ENCODE data around the gene MT1A. TPM values are rescaled to one million over a fixed set of nuclear protein-coding genes. Genes with fewer than 3 reads are reported as not detected.
"Not testable (repeated sequence)": the region's sequence is repeated elsewhere in the genome, so short reads cannot be mapped to it uniquely, and the experiment has no call there.

MT1A gene
- total and polyA plus RNA-seq, 5 donors from 2014 or later, result not detected

DNA sequence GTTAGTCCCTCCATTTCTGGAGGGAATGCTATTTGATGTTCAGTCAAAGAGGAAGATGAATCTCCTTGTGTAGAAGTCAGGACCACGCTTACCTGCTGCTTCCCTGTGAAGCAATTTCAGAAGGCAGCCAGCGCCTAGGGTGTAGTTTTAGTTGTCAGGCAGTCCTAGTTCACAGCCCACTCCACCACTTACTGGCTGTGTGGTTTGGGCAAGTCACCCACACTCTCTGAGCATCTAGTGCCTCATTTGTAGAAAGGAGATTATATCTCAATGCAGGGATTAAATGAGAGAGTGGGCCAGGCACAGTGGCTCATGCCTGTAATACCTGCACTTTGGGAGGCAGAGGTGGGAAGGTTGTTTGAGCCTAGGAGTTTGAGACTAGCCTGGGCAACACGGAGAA is 33.7 kb downstream of the MT1A start:
- H3K4me3 Mint-ChIP-seq, result peak overlapping the region in 1 of 4 donors; percentile 9
- not testable (repeated sequence) for H3K4me3 ChIP-seq (ENCODE audit: low read depth, low read length); H3K36me3 Mint-ChIP-seq; DNase-seq; H3K9me3 Mint-ChIP-seq; ATAC-seq (ENCODE audit: low read depth in 2 of 2); H3K36me3 ChIP-seq (ENCODE audit: control insufficient read depth, insufficient read depth, low read length); H3K27ac ChIP-seq (ENCODE audit: insufficient read depth, low read length, poor library complexity, severe bottlenecking); H3K9me3 ChIP-seq (ENCODE audit: control insufficient read depth in 2 of 2, low read length in 2 of 2)
- H3K4me1 ChIP-seq (ENCODE audit: control insufficient read depth, insufficient read depth, low read length, poor library complexity, severe bottlenecking), result peaks cover 21% of the 10 kb centered on the region
- peaks cover 76% of the 10 kb centered on the region for H3K27me3 Mint-ChIP-seq
- H3K4me1 Mint-ChIP-seq, result peaks cover 0 to 46% (median 13%) of the 10 kb centered on the region in 4 donors
- peaks cover 37% of the 10 kb centered on the region for H3K27me3 ChIP-seq (ENCODE audit: control insufficient read depth, insufficient read depth, low read length)
- H3K27ac Mint-ChIP-seq, result peak overlapping the region in 2 of 3 donors; percentile 58 to 72

DNA sequence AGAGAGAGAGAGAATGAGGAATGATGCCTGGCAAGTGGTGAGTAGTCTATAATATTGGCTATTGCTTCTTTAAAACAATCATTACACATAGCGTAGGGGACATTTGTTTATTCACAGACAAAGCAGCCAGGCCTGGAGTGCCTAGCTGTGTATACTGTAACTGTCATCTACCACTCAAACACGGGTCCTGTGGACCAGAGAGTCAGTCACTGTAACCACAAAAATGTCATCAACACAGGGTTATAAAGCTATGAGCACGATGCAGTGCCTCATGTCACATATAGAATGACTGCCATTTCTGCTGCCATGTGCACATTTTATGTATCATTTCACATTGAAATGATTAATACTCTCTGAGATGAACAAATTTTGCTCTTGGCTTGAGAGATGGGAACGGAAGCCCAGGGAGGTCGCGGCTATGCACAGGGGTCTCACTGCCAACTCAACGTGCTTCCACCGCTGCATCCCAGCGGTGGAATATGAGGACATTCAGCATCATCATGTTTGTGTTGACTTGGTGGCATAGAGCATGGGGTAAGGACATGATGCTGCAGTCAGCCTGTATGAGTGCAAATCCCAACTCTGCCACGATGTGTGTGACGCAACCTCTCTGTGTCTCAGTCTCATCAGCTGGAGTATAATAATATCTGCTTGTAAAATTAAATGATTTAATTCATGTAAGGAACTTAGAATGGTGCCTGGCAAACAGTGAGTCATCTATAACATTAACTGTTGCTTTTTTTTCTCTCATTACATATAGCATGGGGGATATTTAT is 34.5 kb downstream of the MT1A start:
- Mint-ChIP-seq H3K4me1 (peaks cover 0 to 43% (median 13%) of the 10 kb centered on the region in 4 donors), H3K4me3 (peak overlapping the region in 1 of 4 donors; percentile 9), H3K9me3 (no peaks in the 10 kb centered on the region), H3K27me3 (peaks cover 76% of the 10 kb centered on the region), H3K27ac (peak overlapping the region in 2 of 3 donors; percentile 58 to 72), H3K36me3 (peaks cover 6% of the 10 kb centered on the region)
- peaks cover 15% of the 10 kb centered on the region for H3K4me1 ChIP-seq (ENCODE audit: control insufficient read depth, insufficient read depth, low read length, poor library complexity, severe bottlenecking)
- DNase-seq (no peak), ATAC-seq (ENCODE audit: low read depth in 2 of 2) (no peak)
- no peak overlapping the region for H3K4me3 ChIP-seq (ENCODE audit: low read depth, low read length)
- peaks cover 34% of the 10 kb centered on the region for H3K27me3 ChIP-seq (ENCODE audit: control insufficient read depth, insufficient read depth, low read length)
- H3K27ac ChIP-seq (ENCODE audit: insufficient read depth, low read length, poor library complexity, severe bottlenecking), result no peak overlapping the region
- no peaks in the 10 kb centered on the region for H3K9me3 ChIP-seq (ENCODE audit: control insufficient read depth in 2 of 2, low read length in 2 of 2)
- H3K36me3 ChIP-seq (ENCODE audit: control insufficient read depth, insufficient read depth, low read length), result no peaks in the 10 kb centered on the region

GRCh38 chr16:56673921-56674320 is 35.5 kb downstream of the MT1A start:
- Histone ChIP-seq H3K9me3 (ENCODE audit: control insufficient read depth in 2 of 2, low read length in 2 of 2) (no peaks in the 10 kb centered on the region), H3K27me3 (ENCODE audit: control insufficient read depth, insufficient read depth, low read length) (peaks cover 26% of the 10 kb centered on the region), H3K4me1 (ENCODE audit: control insufficient read depth, insufficient read depth, low read length, poor library complexity, severe bottlenecking) (peaks cover 13% of the 10 kb centered on the region), H3K36me3 (ENCODE audit: control insufficient read depth, insufficient read depth, low read length) (no peaks in the 10 kb centered on the region), H3K27ac (ENCODE audit: insufficient read depth, low read length, poor library complexity, severe bottlenecking) (no peak overlapping the region), H3K4me3 (ENCODE audit: low read depth, low read length) (no peak overlapping the region)
- Mint-ChIP-seq H3K27me3 (peaks cover 68% of the 10 kb centered on the region), H3K4me1 (peaks cover 0 to 34% (median 6%) of the 10 kb centered on the region in 4 donors), H3K36me3 (peaks cover 1% of the 10 kb centered on the region), H3K4me3 (peak overlapping the region in 1 of 4 donors; percentile 33), H3K27ac (no peak overlapping the region), H3K9me3 (no peaks in the 10 kb centered on the region)
- peak in 1 of 2 donors; percentile 49 for ATAC-seq (ENCODE audit: low read depth in 2 of 2)
- peak in 2 of 3 donors; percentile 36 to 56 for DNase-seq

GRCh38 chr16:56674570-56674969 is 36.1 kb downstream of the MT1A start:
- not testable (repeated sequence) for H3K4me3 ChIP-seq (ENCODE audit: low read depth, low read length); H3K27ac ChIP-seq (ENCODE audit: insufficient read depth, low read length, poor library complexity, severe bottlenecking); H3K27ac Mint-ChIP-seq; H3K36me3 ChIP-seq (ENCODE audit: control insufficient read depth, insufficient read depth, low read length); DNase-seq; H3K4me1 ChIP-seq (ENCODE audit: control insufficient read depth, insufficient read depth, low read length, poor library complexity, severe bottlenecking); H3K9me3 Mint-ChIP-seq; ATAC-seq (ENCODE audit: low read depth in 2 of 2); H3K36me3 Mint-ChIP-seq; H3K9me3 ChIP-seq (ENCODE audit: control insufficient read depth in 2 of 2, low read length in 2 of 2)
- peaks cover 61% of the 10 kb centered on the region for H3K27me3 Mint-ChIP-seq
- H3K27me3 ChIP-seq (ENCODE audit: control insufficient read depth, insufficient read depth, low read length), result peaks cover 22% of the 10 kb centered on the region
- peak overlapping the region in 1 of 4 donors; percentile 55 for H3K4me3 Mint-ChIP-seq
- H3K4me1 Mint-ChIP-seq, result peaks cover 0 to 29% (median 6%) of the 10 kb centered on the region in 4 donors

DNA sequence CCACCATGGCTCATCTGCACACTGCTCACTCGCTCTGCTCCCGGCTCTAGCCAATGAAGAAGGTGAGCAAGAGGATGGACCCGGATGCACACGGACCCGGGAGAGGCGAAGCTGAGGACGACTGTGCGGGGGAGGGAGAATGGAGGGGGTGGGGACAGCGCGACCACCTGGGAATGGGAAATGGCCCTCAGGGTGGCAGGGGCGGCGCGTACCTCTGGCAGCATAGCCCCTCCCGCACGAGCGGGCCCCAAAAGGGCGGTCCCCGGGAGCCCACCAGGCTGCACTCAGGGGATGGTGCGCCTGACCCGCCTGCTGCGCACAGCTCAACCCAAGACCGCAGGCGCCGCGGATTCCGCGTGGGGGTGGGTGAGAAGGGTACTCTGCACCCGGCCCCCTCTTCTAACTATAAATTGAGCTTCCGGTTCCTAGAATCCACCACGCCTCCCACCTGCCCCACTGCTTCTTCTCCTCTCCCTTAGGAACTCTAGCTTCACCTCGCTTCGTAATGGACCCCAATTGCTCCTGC is 37.3 kb downstream of the MT1A start:
- Mint-ChIP-seq H3K4me1 (peaks cover 0 to 23% (median 6%) of the 10 kb centered on the region in 4 donors), H3K4me3 (peak overlapping the region; percentile 21 to 84 (median 62)), H3K9me3 (no peaks in the 10 kb centered on the region), H3K27ac (peak overlapping the region in 2 of 3 donors; percentile 55 to 90), H3K27me3 (peaks cover 50% of the 10 kb centered on the region), H3K36me3 (no peaks in the 10 kb centered on the region)
- H3K4me3 ChIP-seq (ENCODE audit: low read depth, low read length), result no peak overlapping the region
- H3K27ac ChIP-seq (ENCODE audit: insufficient read depth, low read length, poor library complexity, severe bottlenecking), result no peak overlapping the region
- H3K4me1 ChIP-seq (ENCODE audit: control insufficient read depth, insufficient read depth, low read length, poor library complexity, severe bottlenecking), result peaks cover 7% of the 10 kb centered on the region
- peak; percentile 17 to 72 (median 33) for DNase-seq
- H3K9me3 ChIP-seq (ENCODE audit: control insufficient read depth in 2 of 2, low read length in 2 of 2), result no peaks in the 10 kb centered on the region
- peak; percentile 71 to 78 for ATAC-seq (ENCODE audit: low read depth in 2 of 2)
- no peaks in the 10 kb centered on the region for H3K36me3 ChIP-seq (ENCODE audit: control insufficient read depth, insufficient read depth, low read length)
- H3K27me3 ChIP-seq (ENCODE audit: control insufficient read depth, insufficient read depth, low read length), result peaks cover 14% of the 10 kb centered on the region

- H3K4me1 ChIP-seq (ENCODE audit: control insufficient read depth, insufficient read depth, low read length, poor library complexity, severe bottlenecking), result peaks cover 19% of the 10 kb centered on the region
- Mint-ChIP-seq H3K36me3 (no peaks in the 10 kb centered on the region), H3K4me3 (no peak overlapping the region), H3K9me3 (peaks cover 0 to 2% (median 0%) of the 10 kb centered on the region in 7 donors), H3K4me1 (peaks cover 0 to 34% (median 14%) of the 10 kb centered on the region in 4 donors), H3K27me3 (peaks cover 33% of the 10 kb centered on the region), H3K27ac (no peak overlapping the region)
- ATAC-seq (ENCODE audit: low read depth in 2 of 2) (no peak), DNase-seq (no peak)
- H3K36me3 ChIP-seq (ENCODE audit: control insufficient read depth, insufficient read depth, low read length), result no peaks in the 10 kb centered on the region
- H3K4me3 ChIP-seq (ENCODE audit: low read depth, low read length), result no peak overlapping the region
- no peak overlapping the region for H3K27ac ChIP-seq (ENCODE audit: insufficient read depth, low read length, poor library complexity, severe bottlenecking)
- no peaks in the 10 kb centered on the region for H3K9me3 ChIP-seq (ENCODE audit: control insufficient read depth in 2 of 2, low read length in 2 of 2)
- H3K27me3 ChIP-seq (ENCODE audit: control insufficient read depth, insufficient read depth, low read length), result peaks cover 5% of the 10 kb centered on the region
These were observed 39.0 kb downstream of the MT1A start for GRCh38 chr16:56677474-56677873.

GRCh38 chr16:56679078-56679730 is 40.7 kb downstream of the MT1A start:
- H3K27ac Mint-ChIP-seq, result peak overlapping the region in 1 of 3 donors; percentile 34
- H3K27me3 Mint-ChIP-seq, result peaks cover 20% of the 10 kb centered on the region
- peaks cover 0 to 2% (median 0%) of the 10 kb centered on the region in 7 donors for H3K9me3 Mint-ChIP-seq
- Histone ChIP-seq H3K4me1 (ENCODE audit: control insufficient read depth, insufficient read depth, low read length, poor library complexity, severe bottlenecking) (peaks cover 36% of the 10 kb centered on the region), H3K36me3 (ENCODE audit: control insufficient read depth, insufficient read depth, low read length) (no peaks in the 10 kb centered on the region), H3K27ac (ENCODE audit: insufficient read depth, low read length, poor library complexity, severe bottlenecking) (no peak overlapping the region), H3K4me3 (ENCODE audit: low read depth, low read length) (no peak overlapping the region), H3K27me3 (ENCODE audit: control insufficient read depth, insufficient read depth, low read length) (no peaks in the 10 kb centered on the region), H3K9me3 (ENCODE audit: control insufficient read depth in 2 of 2, low read length in 2 of 2) (no peaks in the 10 kb centered on the region)
- ATAC-seq (ENCODE audit: low read depth in 2 of 2), result no peak
- peak overlapping the region in 1 of 4 donors; percentile 48 for H3K4me3 Mint-ChIP-seq
- no peak for DNase-seq
- H3K4me1 Mint-ChIP-seq, result peaks cover 6 to 46% (median 24%) of the 10 kb centered on the region in 4 donors
- peaks cover 6% of the 10 kb centered on the region for H3K36me3 Mint-ChIP-seq

Data from CD4-positive, CD25-positive, alpha-beta regulatory T cell (primary cell).